ENCODE data around the gene MOB3B. TPM values are rescaled to one million over a fixed set of nuclear protein-coding genes. Genes with fewer than 3 reads are reported as not detected.

MOB3B gene
- total RNA-seq, 2 donors from 2014 or later, result 1.3 to 2.3 TPM

DNA sequence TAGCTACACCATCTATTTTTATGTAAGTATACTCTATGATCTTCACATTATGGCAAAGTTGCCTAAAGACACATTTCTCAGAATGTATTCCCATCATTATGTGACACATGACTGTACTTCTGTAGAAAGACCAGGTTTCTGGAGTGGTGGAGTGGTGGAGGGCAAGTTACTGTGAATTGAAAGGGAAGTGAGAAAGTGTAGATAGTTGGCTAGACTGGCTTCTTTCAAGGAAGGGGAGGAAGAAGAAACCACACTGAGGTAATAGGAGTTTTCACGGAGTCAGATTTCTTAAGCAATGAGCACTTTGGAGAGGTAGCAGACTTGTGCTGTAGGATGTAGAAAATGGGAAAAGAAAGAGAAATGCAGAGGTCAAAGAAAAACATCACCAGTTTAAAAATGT, 181.7 kb downstream of the MOB3B start:
- no peaks in the 10 kb centered on the region for H3K9me3 Mint-ChIP-seq
- peaks cover 0 to 12% of the 10 kb centered on the region in 2 donors for H3K36me3 Mint-ChIP-seq
- H3K27ac Mint-ChIP-seq, result no peak overlapping the region
- ATAC-seq (no peak), DNase-seq (ENCODE audit: low spot score in 2 of 2) (no peak)

DNA sequence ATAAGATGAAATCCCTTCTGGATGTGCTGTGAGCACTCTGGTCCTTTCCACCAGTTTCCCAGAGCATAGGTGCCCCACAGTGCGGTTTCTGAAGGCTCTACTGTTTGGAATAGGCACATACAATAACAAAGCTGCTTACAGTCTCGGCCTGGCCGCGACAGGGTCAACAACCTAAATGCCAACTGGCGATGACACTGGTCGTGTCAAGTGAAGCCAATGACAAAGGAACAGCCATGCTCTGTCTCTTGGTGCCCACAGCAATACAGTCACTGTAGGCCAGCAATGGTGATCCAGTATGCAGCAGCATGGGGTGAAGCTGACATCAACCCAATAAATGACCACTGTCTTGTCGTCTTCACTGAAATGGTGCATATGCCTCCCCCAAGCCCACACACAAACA, 184.8 kb downstream of the MOB3B start:
- no peaks in the 10 kb centered on the region for H3K9me3 Mint-ChIP-seq
- no peak for ATAC-seq
- no peak overlapping the region for H3K27ac Mint-ChIP-seq
- DNase-seq (ENCODE audit: low spot score in 2 of 2), result no peak
- no peaks in the 10 kb centered on the region for H3K36me3 Mint-ChIP-seq

- Mint-ChIP-seq H3K9me3 (no peaks in the 10 kb centered on the region), H3K36me3 (no peaks in the 10 kb centered on the region), H3K27ac (no peak overlapping the region)
- DNase-seq (ENCODE audit: low spot score in 2 of 2), result no peak
- no peak for ATAC-seq
These were observed 187.9 kb downstream of the MOB3B start for GRCh38 chr9:27341545-27342294.

GRCh38 chr9:27340961-27341511, 188.6 kb downstream of the MOB3B start:
- ATAC-seq, result no peak
- no peaks in the 10 kb centered on the region for H3K9me3 Mint-ChIP-seq
- no peak overlapping the region for H3K27ac Mint-ChIP-seq
- H3K36me3 Mint-ChIP-seq, result no peaks in the 10 kb centered on the region
- no peak for DNase-seq (ENCODE audit: low spot score in 2 of 2)

DNA sequence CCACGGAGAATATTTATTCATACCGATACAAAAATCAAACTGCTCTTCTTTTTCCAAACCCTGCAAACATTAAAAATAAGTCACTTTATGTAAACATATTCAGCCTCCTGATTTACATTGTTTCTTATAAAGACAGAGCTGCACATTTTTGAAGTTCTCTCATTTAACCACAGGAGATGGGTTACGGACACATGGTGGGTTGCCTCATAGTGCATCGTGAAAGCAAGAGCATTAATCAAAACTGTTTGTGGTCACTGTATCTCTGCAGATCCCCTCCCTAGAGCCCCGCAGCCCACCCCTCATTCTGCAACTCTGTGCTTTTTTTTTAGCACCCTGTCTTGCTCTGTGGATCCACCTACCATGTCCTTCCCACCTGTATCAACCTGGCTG, 189.3 kb downstream of the MOB3B start:
- no peaks in the 10 kb centered on the region for H3K9me3 Mint-ChIP-seq
- no peaks in the 10 kb centered on the region for H3K36me3 Mint-ChIP-seq
- ATAC-seq (no peak), DNase-seq (ENCODE audit: low spot score in 2 of 2) (no peak)
- H3K27ac Mint-ChIP-seq, result no peak overlapping the region

- H3K9me3 Mint-ChIP-seq, result no peaks in the 10 kb centered on the region
- H3K36me3 Mint-ChIP-seq, result no peaks in the 10 kb centered on the region
- no peak for ATAC-seq
- H3K27ac Mint-ChIP-seq, result no peak overlapping the region
- DNase-seq (ENCODE audit: low spot score in 2 of 2), result no peak
These were observed 189.8 kb downstream of the MOB3B start for GRCh38 chr9:27339661-27340284.

GRCh38 chr9:27338527-27338903, 191.1 kb downstream of the MOB3B start:
- H3K27ac Mint-ChIP-seq, result no peak overlapping the region
- no peak for ATAC-seq
- no peak for DNase-seq (ENCODE audit: low spot score in 2 of 2)
- no peaks in the 10 kb centered on the region for H3K36me3 Mint-ChIP-seq
- no peaks in the 10 kb centered on the region for H3K9me3 Mint-ChIP-seq

DNA sequence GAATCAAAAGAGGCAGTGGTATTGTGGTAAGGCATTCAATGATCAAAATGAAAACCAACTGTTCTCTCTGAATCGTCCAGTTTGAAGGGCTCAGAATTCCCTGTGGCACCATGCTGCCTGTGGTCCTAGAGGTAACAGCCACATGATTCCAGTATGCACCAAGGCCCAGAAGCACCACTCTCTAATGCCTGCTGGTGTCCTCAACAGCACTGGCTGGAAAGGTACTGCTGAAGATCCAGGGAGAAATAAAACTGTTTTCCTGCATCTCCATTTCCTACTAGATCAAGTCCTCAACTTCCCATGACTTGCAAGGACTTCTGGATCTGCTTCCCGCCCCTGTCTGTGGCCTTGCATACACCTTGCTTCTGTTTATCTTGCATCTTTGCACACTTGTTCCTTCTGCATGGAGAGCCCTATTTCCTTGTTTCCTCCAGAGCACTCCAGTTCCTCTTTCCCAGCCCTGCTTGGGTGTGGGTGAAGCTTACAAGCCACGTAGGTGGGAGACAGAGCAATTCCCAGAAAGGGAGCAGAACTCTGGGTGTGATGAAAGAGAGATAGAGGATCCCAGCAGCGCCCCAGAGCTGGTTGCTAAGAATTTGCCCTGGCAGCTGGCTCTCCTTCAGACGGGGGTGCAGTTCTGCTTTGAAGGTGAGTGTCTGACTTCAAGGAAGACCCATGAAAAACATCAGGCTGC, 191.6 kb downstream of the MOB3B start:
- H3K27ac Mint-ChIP-seq, result peak overlapping the region in 1 of 2 donors; percentile 8
- H3K36me3 Mint-ChIP-seq, result no peaks in the 10 kb centered on the region
- ATAC-seq (no peak), DNase-seq (ENCODE audit: low spot score in 2 of 2) (no peak)
- H3K9me3 Mint-ChIP-seq, result no peaks in the 10 kb centered on the region

DNA sequence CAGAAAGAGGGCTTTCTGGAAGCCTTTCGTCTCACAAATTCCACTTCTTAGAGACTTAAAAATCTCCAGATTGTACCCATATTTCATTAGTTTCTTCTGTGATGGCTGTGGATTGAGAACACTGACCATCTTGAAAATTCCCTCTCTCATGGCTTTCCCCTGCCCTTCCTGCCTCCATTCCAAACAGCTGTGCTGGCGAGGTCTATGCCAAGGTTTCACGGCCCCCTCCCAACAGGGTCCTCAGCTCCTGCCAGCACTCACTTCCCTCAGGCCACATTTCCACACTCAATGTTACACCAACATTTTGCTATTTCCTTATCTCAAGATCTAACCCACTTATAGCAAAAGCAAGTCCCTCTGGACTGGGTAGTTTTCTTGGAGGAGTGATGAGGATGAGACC, 192.4 kb downstream of the MOB3B start:
- no peak for DNase-seq (ENCODE audit: low spot score in 2 of 2)
- H3K27ac Mint-ChIP-seq, result no peak overlapping the region
- no peaks in the 10 kb centered on the region for H3K9me3 Mint-ChIP-seq
- ATAC-seq, result no peak
- no peaks in the 10 kb centered on the region for H3K36me3 Mint-ChIP-seq

- Mint-ChIP-seq H3K9me3 (no peaks in the 10 kb centered on the region), H3K27ac (no peak overlapping the region), H3K36me3 (no peaks in the 10 kb centered on the region)
- no peak for ATAC-seq
- no peak for DNase-seq (ENCODE audit: low spot score in 2 of 2)
These were observed 192.8 kb downstream of the MOB3B start for GRCh38 chr9:27336829-27337228.

GRCh38 chr9:27336126-27336525, 193.5 kb downstream of the MOB3B start:
- ATAC-seq, result no peak
- Mint-ChIP-seq H3K9me3 (no peaks in the 10 kb centered on the region), H3K27ac (no peak overlapping the region), H3K36me3 (no peaks in the 10 kb centered on the region)
- no peak for DNase-seq (ENCODE audit: low spot score in 2 of 2)

- Mint-ChIP-seq H3K9me3 (no peaks in the 10 kb centered on the region), H3K27ac (no peak overlapping the region), H3K36me3 (no peaks in the 10 kb centered on the region)
- ATAC-seq (no peak), DNase-seq (ENCODE audit: low spot score in 2 of 2) (no peak)
These were observed 194.5 kb downstream of the MOB3B start for GRCh38 chr9:27335075-27335474.

- no peaks in the 10 kb centered on the region for H3K36me3 Mint-ChIP-seq
- peak; percentile 52 to 73 for ATAC-seq
- no peak overlapping the region for H3K27ac Mint-ChIP-seq
- no peaks in the 10 kb centered on the region for H3K9me3 Mint-ChIP-seq
- DNase-seq (ENCODE audit: low spot score in 2 of 2), result peak in 1 of 2 donors; percentile 62
These were observed 196.2 kb downstream of the MOB3B start for GRCh38 chr9:27333241-27334052.

DNA sequence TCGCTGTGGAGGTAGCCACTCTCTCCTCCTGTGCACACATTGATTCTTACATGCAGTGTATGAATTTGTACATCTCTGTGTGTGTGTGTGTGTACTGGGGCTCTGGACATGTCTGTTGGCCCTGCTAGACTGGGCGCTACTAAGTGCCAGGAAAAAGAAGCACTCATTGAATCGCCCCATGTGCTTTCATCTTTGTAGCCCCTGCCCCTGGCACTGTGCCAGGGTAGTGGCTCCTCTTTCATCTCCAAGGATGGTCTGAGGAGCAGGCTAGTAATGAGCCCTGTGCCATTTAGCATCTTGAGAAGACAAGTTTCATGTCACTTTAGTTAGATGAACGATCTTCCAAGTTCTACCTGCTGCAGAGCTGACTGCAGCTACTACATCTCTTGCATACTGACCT, 198.2 kb downstream of the MOB3B start:
- ATAC-seq (no peak), DNase-seq (ENCODE audit: low spot score in 2 of 2) (no peak)
- no peaks in the 10 kb centered on the region for H3K36me3 Mint-ChIP-seq

DNA sequence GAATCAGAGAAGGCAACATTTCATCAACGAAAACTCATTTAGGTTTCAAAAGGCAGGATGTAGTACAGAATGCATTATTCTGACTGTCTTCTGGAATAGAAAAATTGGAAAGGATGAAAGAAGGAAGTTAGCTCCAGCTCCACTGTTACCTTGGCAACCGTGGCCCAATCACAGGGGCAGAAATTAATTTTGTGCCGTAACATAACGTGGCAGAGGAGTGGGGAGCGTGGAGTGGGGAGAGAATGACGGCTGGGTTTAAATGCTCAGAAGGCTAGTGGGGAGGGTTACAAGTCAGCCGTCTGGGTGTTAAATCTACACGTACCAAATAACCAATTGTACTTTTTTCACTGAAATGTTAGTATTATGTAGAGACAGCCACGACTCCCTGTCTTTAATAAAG, 200.3 kb downstream of the MOB3B start:
- H3K36me3 Mint-ChIP-seq, result no peaks in the 10 kb centered on the region
- no peak overlapping the region for H3K27ac Mint-ChIP-seq
- H3K9me3 Mint-ChIP-seq, result no peaks in the 10 kb centered on the region
- ATAC-seq (no peak), DNase-seq (ENCODE audit: low spot score in 2 of 2) (no peak)

More for the DNA sequence above, 198.2 kb downstream of the MOB3B start:
- Mint-ChIP-seq H3K9me3 (no peaks in the 10 kb centered on the region), H3K27ac (no peak overlapping the region)

DNA sequence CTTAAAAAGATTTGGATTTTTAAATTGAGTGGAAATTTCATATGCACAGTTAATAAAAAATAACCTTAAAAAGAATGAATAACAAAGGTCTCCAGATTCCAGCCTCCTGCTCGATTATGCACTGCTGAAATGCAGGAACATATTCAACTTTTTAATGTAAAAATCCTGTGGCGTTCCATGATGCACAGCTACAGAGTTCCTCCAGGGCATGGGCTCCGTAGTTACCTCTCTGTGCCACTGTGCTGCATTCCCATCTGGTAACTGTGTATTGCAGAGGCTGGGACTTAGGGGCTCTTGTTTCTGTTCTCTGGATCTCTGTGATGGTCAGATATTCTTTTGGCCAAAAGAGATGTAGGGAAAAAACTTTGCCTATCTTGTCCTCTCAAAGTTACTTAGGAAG, 201.1 kb downstream of the MOB3B start:
- no peaks in the 10 kb centered on the region for H3K9me3 Mint-ChIP-seq

GRCh38 chr9:27311184-27311583, 218.4 kb downstream of the MOB3B start:
- ATAC-seq (no peak), DNase-seq (ENCODE audit: low spot score in 2 of 2) (no peak)
- H3K9me3 Mint-ChIP-seq, result no peaks in the 10 kb centered on the region
- H3K36me3 Mint-ChIP-seq, result no peaks in the 10 kb centered on the region
- H3K27ac Mint-ChIP-seq, result no peak overlapping the region

More for the DNA sequence above, 201.1 kb downstream of the MOB3B start:
- DNase-seq (ENCODE audit: low spot score in 2 of 2) (no peak), ATAC-seq (no peak)
- H3K27ac Mint-ChIP-seq, result no peak overlapping the region
- peaks cover 0 to under 1% of the 10 kb centered on the region in 2 donors for H3K36me3 Mint-ChIP-seq
